GM18499 (cell line): Measurements from ENCODE around the gene COMT.
"Not testable (repeated sequence)": the region's sequence is repeated elsewhere in the genome, so short reads cannot be mapped to it uniquely, and the experiment has no call there.

ENCODE experiments used
- ATAC-seq: cut with Tn5 transposase; IDR thresholded peaks from one replicate; pipeline ENCODE4 v1.9.1; 2021; ENCODE audit warnings: moderate number of reproducible peaks; ENCODE audit not compliant: insufficient read depth, unreplicated experiment

Gene COMT

GRCh38 chr22:19906864-19907263 is 34.7 kb upstream of the COMT start:
- not testable (repeated sequence) for ATAC-seq

GRCh38 chr22:19907902-19908301 is 33.7 kb upstream of the COMT start:
- ATAC-seq, result not testable (repeated sequence)

GRCh38 chr22:19909350-19910179 is 32.0 kb upstream of the COMT start:
- ATAC-seq, result no peak

- ATAC-seq, result no peak
Measured at GRCh38 chr22:19910180-19910744, 31.3 kb upstream of the COMT start.

- no peak for ATAC-seq
Measured at GRCh38 chr22:19911540-19912270, 29.9 kb upstream of the COMT start.

- no peak for ATAC-seq
Measured at GRCh38 chr22:19912271-19912999, 29.1 kb upstream of the COMT start.

- ATAC-seq, result no peak
Measured at GRCh38 chr22:19913337-19913936, 28.1 kb upstream of the COMT start.

- ATAC-seq, result no peak
Measured at GRCh38 chr22:19914201-19914943, 27.2 kb upstream of the COMT start.

- ATAC-seq, result no peak
Measured at GRCh38 chr22:19915287-19915954, 26.2 kb upstream of the COMT start.

- ATAC-seq, result no peak
Measured at GRCh38 chr22:19916006-19916405, 25.6 kb upstream of the COMT start.

- ATAC-seq, result no peak
Measured at GRCh38 chr22:19916941-19917340, 24.6 kb upstream of the COMT start.

- no peak for ATAC-seq
Measured at GRCh38 chr22:19917389-19918138, 24.0 kb upstream of the COMT start.

GRCh38 chr22:19918332-19919106 is 23.1 kb upstream of the COMT start:
- ATAC-seq, result no peak

- no peak for ATAC-seq
Measured at GRCh38 chr22:19919701-19920363, 21.7 kb upstream of the COMT start.

- ATAC-seq, result no peak
Measured at GRCh38 chr22:19921544-19922081, 20.0 kb upstream of the COMT start.

- no peak for ATAC-seq
Measured at GRCh38 chr22:19923914-19924513, 17.6 kb upstream of the COMT start.
